ENCODE results near the gene TMEM200C.

- TF ChIP-seq TAF1 (IDR thresholded peaks at IDR 0.05; ENCODE audit: low read depth, low read length): no peak
- TF ChIP-seq POLR2A (IDR thresholded peaks at IDR 0.05; ENCODE audit: low read depth, low read length): no peak
- no peak for TF ChIP-seq POLR2AphosphoS5 (IDR thresholded peaks at IDR 0.05; ENCODE audit: low read depth, low read length)
- TF ChIP-seq PAX5 (IDR thresholded peaks at IDR 0.05; ENCODE audit: insufficient read depth, low read length, severe bottlenecking): no peak
- TF ChIP-seq POU2F2 (IDR thresholded peaks at IDR 0.05; ENCODE audit: low read depth, low read length): no peak
Measured at GRCh38 chr18:5893956-5894610, 1.2 kb downstream of the TMEM200C start.

All from GM12891 (cell line).